ENCODE data around the gene RPL3.
"Not testable (repeated sequence)": the region's sequence is repeated elsewhere in the genome, so short reads cannot be mapped to it uniquely, and the experiment has no call there.

RPL3 gene

GRCh38 chr22:39350757-39351688 is 31.6 kb upstream of the RPL3 start:
- no peak for DNase-seq

GRCh38 chr22:39349967-39350726 is 30.7 kb upstream of the RPL3 start, which contains the start of gene SYNGR1:
Gene SYNGR1, plus strand, starts transcription at chr22:39349991. Its CDS starts 20 bp downstream, at chr22:39350011.
- DNase-seq: no peak

- no peak for DNase-seq
Observed at GRCh38 chr22:39349506-39349966, 30.1 kb upstream of the RPL3 start.

GRCh38 chr22:39348909-39349505 is 29.6 kb upstream of the RPL3 start:
- DNase-seq: no peak

GRCh38 chr22:39345231-39345630 is 25.8 kb upstream of the RPL3 start:
- DNase-seq: no peak

GRCh38 chr22:39344046-39344390 is 24.6 kb upstream of the RPL3 start:
- DNase-seq: no peak

- DNase-seq: peak; percentile 34
Observed at GRCh38 chr22:39343259-39344045, 24.0 kb upstream of the RPL3 start.

- no peak for DNase-seq
Observed at GRCh38 chr22:39341179-39341578, 21.8 kb upstream of the RPL3 start.

GRCh38 chr22:39339775-39340174 is 20.4 kb upstream of the RPL3 start:
- not testable (repeated sequence) for DNase-seq

GRCh38 chr22:39336411-39336810 is 17.0 kb upstream of the RPL3 start:
- no peak for DNase-seq

- no peak for DNase-seq
Observed at GRCh38 chr22:39332441-39333064, 13.1 kb upstream of the RPL3 start.

GRCh38 chr22:39330553-39330952 is 11.1 kb upstream of the RPL3 start:
- not testable (repeated sequence) for DNase-seq

GRCh38 chr22:39327995-39328754 is 8.8 kb upstream of the RPL3 start:
- no peak for DNase-seq

- no peak for DNase-seq
Observed at GRCh38 chr22:39325392-39325932, 6.0 kb upstream of the RPL3 start.

GRCh38 chr22:39320616-39321029 is 1.2 kb upstream of the RPL3 start:
- DNase-seq: not testable (repeated sequence)

GRCh38 chr22:39318507-39319283 is 728 bp downstream of the RPL3 start:
- DNase-seq: peak; percentile 23

GRCh38 chr22:39317775-39318506 is 1.5 kb downstream of the RPL3 start:
- no peak for DNase-seq

GRCh38 chr22:39317084-39317774 is 2.2 kb downstream of the RPL3 start:
- no peak for DNase-seq
